PC-3 (cell line): ENCODE results near the gene APMAP. TPM values are rescaled to one million over a fixed set of nuclear protein-coding genes. Genes with fewer than 3 reads are reported as not detected.

Source experiments
- ATAC-seq: fragments of 200-7000 bp; cut with Tn5 transposase; 2 replicates; pipeline ENCODE4 v1.9.1; 2020; ENCODE audit warnings: mild to moderate bottlenecking, moderate library complexity
- BruUV-seq: library from RNA; stranded (reverse); fragments of 400-500 nt; replicated peaks from 2 replicates; lab custom pipeline; 2021; lab: Mats Ljungman, UMichigan
- CTCF ChIA-PET: fragments of 300-600 bp; sonication (Branson Sonifier 250); formaldehyde crosslinking; loops from one replicate; lab custom pipeline; 2022; ENCODE audit warnings: antibody characterized with exemption; lab: Charles Lee
- POLR2A ChIA-PET: fragments of 300-600 bp; sonication (Branson Sonifier 250); formaldehyde crosslinking; loops from one replicate; lab custom pipeline; 2022; ENCODE audit warnings: antibody characterized with exemption; ENCODE audit not compliant: unreplicated experiment; lab: Charles Lee
- DNase-seq: peaks from one replicate; pipeline ENCODE4 v3.0.0-alpha.2; 2015
- H2AFZ ChIP-seq: fragments of 300-600 bp; sonication (generic); 2 replicates; pipeline ENCODE4 v1.6.0; 2016; ENCODE audit warnings: antibody characterized with exemption, low read length
- H3F3A ChIP-seq: fragments of 300-600 bp; sonication (generic); one replicate; pipeline ENCODE4 v1.6.0; 2017; ENCODE audit warnings: antibody characterized with exemption, low read length, control low read depth, mild to moderate bottlenecking; ENCODE audit not compliant: unreplicated experiment
- H3K27ac ChIP-seq: fragments of 300-600 bp; sonication (generic); 2 replicates; pipeline ENCODE4 v1.5.1; 2016; ENCODE audit warnings: mild to moderate bottlenecking, low read length
- H3K27me3 ChIP-seq: fragments of 300-600 bp; sonication (generic); 2 replicates; pipeline ENCODE4 v1.6.1; 2016; ENCODE audit warnings: low read length, mixed read lengths
- H3K36me3 ChIP-seq: fragments of 300-600 bp; sonication (generic); 2 replicates; pipeline ENCODE4 v1.6.1; 2016; ENCODE audit warnings: low read depth, mixed run types, low read length, mixed read lengths
- H3K4me1 ChIP-seq: fragments of 300-600 bp; sonication (generic); 2 replicates; pipeline ENCODE4 v1.5.1; 2016; ENCODE audit warnings: low read length; ENCODE audit not compliant: insufficient read depth
- H3K4me2 ChIP-seq: fragments of 300-600 bp; sonication (generic); 2 replicates; pipeline ENCODE4 v1.6.0; 2016; ENCODE audit warnings: low read length
- H3K4me3 ChIP-seq: fragments of 300-600 bp; sonication (generic); 2 replicates; pipeline ENCODE4 v1.5.1; 2016; ENCODE audit warnings: mild to moderate bottlenecking, low read length, mixed read lengths
- H3K79me2 ChIP-seq: fragments of 300-600 bp; sonication (generic); 2 replicates; pipeline ENCODE4 v1.6.1; 2017; ENCODE audit warnings: low read length, mixed read lengths
- H3K9ac ChIP-seq: fragments of 300-600 bp; sonication (generic); 2 replicates; pipeline ENCODE4 v1.6.0; 2016; ENCODE audit warnings: mild to moderate bottlenecking, low read length
- H3K9me2 ChIP-seq: fragments of 300-600 bp; sonication (generic); replicated peaks from 2 replicates; pipeline ENCODE4 v1.6.1; 2016; ENCODE audit warnings: mixed run types, low read length, mixed read lengths
- H3K9me3 ChIP-seq: fragments of 300-600 bp; sonication (generic); 2 replicates; pipeline ENCODE4 v1.6.1; 2016; ENCODE audit warnings: low read length, mixed read lengths
- H4K20me1 ChIP-seq: fragments of 300-600 bp; sonication (generic); 2 replicates; pipeline ENCODE4 v1.6.1; 2016; ENCODE audit warnings: low read length, mixed read lengths
- CTCF ChIP-seq: fragments of 300-600 bp; sonication (generic); conservative IDR thresholded peaks from 2 replicates; pipeline ENCODE4 v1.5.1; 2017; ENCODE audit warnings: antibody characterized with exemption, low read depth, mild to moderate bottlenecking, low read length
- EZH2 ChIP-seq: fragments of 300-600 bp; sonication (generic); IDR thresholded peaks from one replicate; pipeline ENCODE4 v1.6.1; 2017; ENCODE audit warnings: antibody characterized with exemption, mild to moderate bottlenecking, low read length; ENCODE audit not compliant: unreplicated experiment
- EZH2phosphoT487 ChIP-seq: fragments of 300-600 bp; sonication (generic); IDR thresholded peaks from 2 replicates; pipeline ENCODE4 v1.6.1; 2018; ENCODE audit warnings: mild to moderate bottlenecking, antibody characterized with exemption, low read length, borderline replicate concordance
- intact Hi-C: fragments of 100-400 bp; cut with micrococcal nuclease; formaldehyde crosslinking; loops from 2 replicates; pipeline ENCODE4 v1.9.0; 2023
- total RNA-seq: library from RNA; depleted of rRNA; stranded (reverse); fragments of >200 nt; gene quantifications from 2 replicates; pipeline ENCODE4 v1.2.3, GENCODE V29; 2014

APMAP gene
- total RNA-seq, 1 experiment from 2014 or later = 134 TPM

DNA sequence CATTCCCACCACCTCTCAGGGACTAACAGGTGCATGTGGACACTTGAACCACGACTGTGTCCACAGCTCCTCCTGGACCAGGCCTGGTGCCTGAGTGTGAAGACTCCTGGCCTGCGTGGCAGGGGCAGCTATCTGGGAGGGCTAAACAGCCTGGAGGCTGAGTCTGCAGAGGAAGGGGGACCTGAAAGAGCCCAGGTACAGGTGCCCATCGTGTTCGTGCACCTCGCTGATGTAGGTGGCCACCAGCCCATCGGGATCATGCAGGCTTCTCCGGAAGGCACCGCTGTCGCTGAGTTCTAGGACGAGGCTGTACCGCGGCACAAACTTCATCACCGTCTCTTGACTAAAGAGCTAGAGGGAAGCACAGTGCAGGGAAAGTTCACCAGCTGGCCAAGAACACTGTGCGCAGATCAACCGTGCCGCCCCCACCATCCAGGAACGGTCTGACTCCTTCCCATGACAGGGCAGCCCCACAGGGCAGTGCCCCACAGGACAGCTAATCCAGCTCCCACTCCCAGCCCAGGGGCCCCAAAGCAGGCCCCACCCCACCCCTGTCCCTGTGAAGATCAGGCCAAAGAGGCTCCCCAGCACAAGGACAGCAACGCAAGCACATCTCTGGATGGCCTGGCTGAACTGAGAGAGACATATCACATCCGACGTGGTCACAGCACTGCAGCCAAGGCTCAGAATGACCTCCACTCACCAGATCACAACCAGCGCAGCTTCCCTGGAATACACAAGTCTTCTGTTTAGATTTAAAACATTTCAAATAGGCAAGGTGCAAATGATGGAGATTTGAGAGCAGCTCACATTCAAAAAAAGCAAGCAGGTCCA, 28.7 kb downstream of the APMAP start:
- Histone ChIP-seq H4K20me1 (no peaks in the 10 kb centered on the region), H3K4me1 (no peaks in the 10 kb centered on the region), H3K79me2 (no peaks in the 10 kb centered on the region), H3K4me3 (no peak overlapping the region), H3K27ac (no peak overlapping the region), H3K27me3 (no peaks in the 10 kb centered on the region), H3K4me2 (no peak overlapping the region), H2AFZ (no peak overlapping the region), H3K36me3 (peaks cover 24% of the 10 kb centered on the region; the same call in 1 of the 2 replicates), H3K9ac (no peak overlapping the region), H3K9me2 (no peaks in the 10 kb centered on the region), H3F3A (no peaks in the 10 kb centered on the region), H3K9me3 (no peaks in the 10 kb centered on the region)
- POLR2A ChIA-PET = no interaction called here
- DNase-seq (no peak), ATAC-seq (no peak)
- no TSS peak for BruUV-seq
- TF ChIP-seq EZH2phosphoT487 = no peak
- no peak for TF ChIP-seq EZH2
- TF ChIP-seq CTCF = no peak
- intact Hi-C loops = no loop called here
- CTCF ChIA-PET = no interaction called here

DNA sequence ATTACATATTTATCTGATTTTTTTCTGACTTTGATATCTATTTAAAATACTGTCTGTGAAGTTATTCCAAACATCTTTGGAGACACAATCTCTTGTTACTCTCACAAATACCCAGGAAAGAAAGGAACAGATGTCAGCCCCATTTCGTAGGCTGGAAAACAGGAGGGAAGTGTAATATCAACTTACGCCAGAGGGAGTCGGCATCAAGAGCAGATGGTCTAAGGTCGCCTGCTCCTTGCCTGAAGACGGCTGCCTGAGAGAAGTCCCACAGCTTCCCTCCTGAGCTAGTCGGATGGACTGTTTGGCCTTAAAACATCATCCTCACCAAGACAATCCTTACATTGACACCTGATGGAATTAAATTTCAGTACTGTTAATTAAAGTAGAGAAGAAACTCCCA, 30.0 kb downstream of the APMAP start:
- no peak overlapping the region for H3K4me2 ChIP-seq
- TF ChIP-seq CTCF = no peak
- no peak for TF ChIP-seq EZH2
- TF ChIP-seq EZH2phosphoT487 = no peak
- ChIA-PET CTCF (no interaction called here), POLR2A (no interaction called here)
- H3K9me3 ChIP-seq = no peaks in the 10 kb centered on the region
- no peaks in the 10 kb centered on the region for H3K27me3 ChIP-seq
- no peaks in the 10 kb centered on the region for H3F3A ChIP-seq
- no peaks in the 10 kb centered on the region for H3K4me1 ChIP-seq
- H3K4me3 ChIP-seq = no peak overlapping the region
- no peak overlapping the region for H3K9ac ChIP-seq
- ATAC-seq (no peak), DNase-seq (no peak)
- H3K36me3 ChIP-seq = peaks cover 16% of the 10 kb centered on the region; the same call in 1 of the 2 replicates
- no peaks in the 10 kb centered on the region for H4K20me1 ChIP-seq
- intact Hi-C loops = no loop called here
- H3K79me2 ChIP-seq = no peaks in the 10 kb centered on the region
- H3K9me2 ChIP-seq = no peaks in the 10 kb centered on the region
- no peak overlapping the region for H2AFZ ChIP-seq
- BruUV-seq = no TSS peak
- H3K27ac ChIP-seq = no peak overlapping the region

DNA sequence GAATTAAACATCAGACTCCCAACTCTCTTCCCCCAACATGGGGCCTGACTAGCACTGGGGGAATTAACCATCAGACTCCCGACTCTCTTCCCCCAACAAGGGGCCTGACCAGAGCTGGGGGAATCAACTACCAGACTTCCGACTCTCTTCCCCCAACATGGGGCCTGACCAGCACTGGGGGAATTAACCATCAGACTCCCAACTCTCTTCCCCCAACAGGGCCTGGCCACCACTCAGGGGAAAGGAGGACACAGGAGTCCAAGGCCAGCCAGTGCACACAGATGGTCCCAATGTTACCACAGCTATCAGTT, 30.4 kb downstream of the APMAP start:
- H3K9me3 ChIP-seq = no peaks in the 10 kb centered on the region
- ChIA-PET POLR2A (no interaction called here), CTCF (no interaction called here)
- H3K36me3 ChIP-seq = peaks cover 13% of the 10 kb centered on the region; the same call in 1 of the 2 replicates
- H3K4me3 ChIP-seq = no peak overlapping the region
- no peaks in the 10 kb centered on the region for H3K27me3 ChIP-seq
- H4K20me1 ChIP-seq = no peaks in the 10 kb centered on the region
- no peaks in the 10 kb centered on the region for H3K79me2 ChIP-seq
- no peaks in the 10 kb centered on the region for H3F3A ChIP-seq
- no peak for ATAC-seq
- H3K9me2 ChIP-seq = no peaks in the 10 kb centered on the region
- intact Hi-C loops = no loop called here
- H3K27ac ChIP-seq = no peak overlapping the region
- TF ChIP-seq EZH2phosphoT487 (no peak), CTCF (no peak), EZH2 (no peak)
- no peak overlapping the region for H2AFZ ChIP-seq
- H3K4me1 ChIP-seq = no peaks in the 10 kb centered on the region
- no peak overlapping the region for H3K9ac ChIP-seq
- no TSS peak for BruUV-seq
- H3K4me2 ChIP-seq = no peak overlapping the region
- no peak for DNase-seq
